SU-DHL-6 (cell line): ENCODE results near the gene S100A14.

ENCODE experiments used
- CTCF ChIP-seq: fragments of 200-600 bp; sonication (generic); IDR thresholded peaks from one replicate; pipeline ENCODE4 v1.5.1; 2017; ENCODE audit warnings: antibody characterized with exemption, mild to moderate bottlenecking, low read length, moderate library complexity; ENCODE audit not compliant: insufficient read depth, poor library complexity, severe bottlenecking
- EZH2phosphoT487 ChIP-seq: fragments of 200-600 bp; sonication (generic), shearing (Covaris generic); conservative IDR thresholded peaks from 2 replicates; pipeline ENCODE4 v1.6.1; 2018; ENCODE audit warnings: mild to moderate bottlenecking, antibody characterized with exemption, low read length, moderate library complexity, mixed read lengths

- no peak for TF ChIP-seq CTCF
- TF ChIP-seq EZH2phosphoT487 = no peak
These were observed 17.1 kb upstream of the S100A14 start for GRCh38 chr1:153633161-153633753.
